Lower leg skin (tissue), 4 donors: ENCODE results near the gene C9orf85. TPM values are rescaled to one million over a fixed set of nuclear protein-coding genes. Genes with fewer than 3 reads are reported as not detected.
"Not testable (repeated sequence)": the region's sequence is repeated elsewhere in the genome, so short reads cannot be mapped to it uniquely, and the experiment has no call there.

Experiments
- DNase-seq, 2 donors: peaks; one replicate each; pipeline ENCODE4 v3.0.0-alpha.2; 2019; ENCODE audit warnings: low spot score in 2 of 2
- H3K4me3 ChIP-seq: fragments of 200-600 bp; sonication (generic); 2 replicates; pipeline ENCODE4 v1.5.1; 2017; ENCODE audit warnings: mild to moderate bottlenecking, low read depth; ENCODE audit not compliant: poor library complexity, severe bottlenecking
- CTCF ChIP-seq, 3 donors: fragments of 450-650 bp; IDR thresholded peaks; one replicate each; pipeline ENCODE4 v1.5.1; 2016; ENCODE audit warnings: antibody characterized with exemption in 3 of 3, mild to moderate bottlenecking in 3 of 3, moderate library complexity in 2 of 3
- POLR2A ChIP-seq, 2 donors: fragments of 450-650 bp; IDR thresholded peaks; one replicate each; pipeline ENCODE4 v1.6.1; 2016 to 2017; ENCODE audit warnings: antibody characterized with exemption in 2 of 2, mild to moderate bottlenecking in 1 of 2, moderate library complexity in 1 of 2
- WGBS, 2 donors: methylation state at CpG; one replicate each; pipeline ENCODE4 v1.1.5; 2018; 5-methylcytosine and 5-hydroxymethylcytosine counted together
- intact Hi-C: fragments of 100-400 bp; cut with DNase I; formaldehyde crosslinking; loops from one replicate; pipeline ENCODE4 v1.15.0; 2023; ENCODE audit warnings: low total_unique reads
- total RNA-seq, 4 donors: library from RNA; depleted of rRNA; stranded (reverse); fragments of >200 nt; gene quantifications; one replicate each; pipeline ENCODE4 v1.1.0, GENCODE V29; 2016

C9orf85 gene
- total RNA-seq, 4 donors from 2014 or later: 7.9 to 17.3 (median 11.5) TPM

GRCh38 chr9:72005451-72005850 is 94.0 kb downstream of the C9orf85 start:
- DNase-seq: no peak
- TF ChIP-seq POLR2A (IDR thresholded peaks at IDR 0.05) (no peak), CTCF (IDR thresholded peaks at IDR 0.05) (no peak)
- intact Hi-C loops: no loop called here
- no peak overlapping the region for H3K4me3 ChIP-seq

- no peak for TF ChIP-seq CTCF (IDR thresholded peaks at IDR 0.05)
- no peak for TF ChIP-seq POLR2A (IDR thresholded peaks at IDR 0.05)
Measured at GRCh38 chr9:72006501-72006900, 95.1 kb downstream of the C9orf85 start.

GRCh38 chr9:72007726-72008125 is 96.3 kb downstream of the C9orf85 start:
- DNase-seq, intact Hi-C loops, H3K4me3 ChIP-seq: not testable (repeated sequence)
- WGBS, 2 donors: 85 to 91% methylated on average over 19 to 20 of the region's 20 CpGs

More at GRCh38 chr9:72006501-72006900, 95.1 kb downstream of the C9orf85 start:
- no peak overlapping the region for H3K4me3 ChIP-seq
- WGBS, 2 donors: 70 to 76% methylated on average over 5 of the region's 5 CpGs
- intact Hi-C loops: no loop called here
- DNase-seq: no peak

GRCh38 chr9:72012646-72013045 is 101.2 kb downstream of the C9orf85 start:
- intact Hi-C loops: no loop called here
- no peak for DNase-seq
- TF ChIP-seq POLR2A (IDR thresholded peaks at IDR 0.05) (no peak), CTCF (IDR thresholded peaks at IDR 0.05) (no peak)
- 82 to 84% methylated on average over 4 of the region's 4 CpGs for WGBS, 2 donors
- H3K4me3 ChIP-seq: no peak overlapping the region

- TF ChIP-seq CTCF (IDR thresholded peaks at IDR 0.05) (no peak), POLR2A (IDR thresholded peaks at IDR 0.05) (no peak)
- intact Hi-C loops: no loop called here
- WGBS, 2 donors: 0 to 14% methylated on average over 1 of the region's 1 CpG
- no peak overlapping the region for H3K4me3 ChIP-seq
- DNase-seq: no peak
Measured at GRCh38 chr9:72013292-72013760, 101.9 kb downstream of the C9orf85 start.

GRCh38 chr9:72022841-72023240 is 111.4 kb downstream of the C9orf85 start:
- DNase-seq: no peak
- 55 to 75% methylated on average over 3 of the region's 3 CpGs for WGBS, 2 donors
- TF ChIP-seq POLR2A (IDR thresholded peaks at IDR 0.05): no peak
- TF ChIP-seq CTCF (IDR thresholded peaks at IDR 0.05): no peak
- H3K4me3 ChIP-seq: no peak overlapping the region
- intact Hi-C loops: no loop called here

Other genes starting within 250 kb of the C9orf85 start
- gene CEMIP2, start 143.1 kb upstream of the C9orf85 start, total RNA-seq: 10 to 100 TPM; 20.6 to 48.6 (median 29.0) TPM
- 10 to 100 TPM; 36.8 to 44.1 (median 40.1) TPM for gene ABHD17B, start 446 bp upstream of the C9orf85 start, total RNA-seq
- gene C9orf57, start 149.0 kb downstream of the C9orf85 start, total RNA-seq: not detected
- 1 to 10 TPM in 2 of 4 donors, under 1 TPM in 1, not detected in 1; 0.46 to 2.0 (median 1.3) TPM for gene GDA, start 237.8 kb downstream of the C9orf85 start, total RNA-seq